ENCODE measurements around the gene ACER2. TPM values are rescaled to one million over a fixed set of nuclear protein-coding genes. Genes with fewer than 3 reads are reported as not detected.
"Not testable (repeated sequence)": the region's sequence is repeated elsewhere in the genome, so short reads cannot be mapped to it uniquely, and the experiment has no call there.

ACER2 gene
- total RNA-seq, 4 donors from 2014 or later = 1.8 to 4.1 (median 2.6) TPM

- intact Hi-C loops (cut with DNase I) = no loop called here
- TF ChIP-seq CTCF (IDR thresholded peaks at IDR 0.05) (no peak), POLR2A (IDR thresholded peaks at IDR 0.05; ENCODE audit: low read depth) (no peak)
- Histone ChIP-seq H3K36me3 (no peaks in the 10 kb centered on the region), H3K27ac (replicated peaks in 1 of 4) (no peak overlapping the region), H3K27me3 (no peaks in the 10 kb centered on the region), H3K4me3 (peak overlapping the region; percentile 70 to 91 (median 84)), H3K9me3 (no peaks in the 10 kb centered on the region), H3K4me1 (peaks cover 15 to 23% (median 17%) of the 10 kb centered on the region in 4 donors)
- DNase-seq (ENCODE audit: extremely low spot score) = no peak
- WGBS = 100% methylated on average over 2 of the region's 2 CpGs
Observed at GRCh38 chr9:19410195-19410503, 1.3 kb downstream of the ACER2 start.

- Histone ChIP-seq H3K27ac (replicated peaks in 1 of 4) (no peak overlapping the region), H3K27me3 (no peaks in the 10 kb centered on the region), H3K4me1 (peaks cover 15 to 23% (median 17%) of the 10 kb centered on the region in 4 donors), H3K9me3 (no peaks in the 10 kb centered on the region), H3K36me3 (no peaks in the 10 kb centered on the region), H3K4me3 (no peak overlapping the region)
- 100% methylated on average over 2 of the region's 2 CpGs for WGBS
- no peak for DNase-seq (ENCODE audit: extremely low spot score)
- no peak for TF ChIP-seq EP300 (IDR thresholded peaks at IDR 0.05)
- no peak for TF ChIP-seq POLR2AphosphoS5 (IDR thresholded peaks at IDR 0.05)
- no peak for TF ChIP-seq POLR2A (IDR thresholded peaks at IDR 0.05; ENCODE audit: low read depth)
- no peak for TF ChIP-seq CTCF (IDR thresholded peaks at IDR 0.05)
- intact Hi-C loops (cut with DNase I) = no loop called here
Observed at GRCh38 chr9:19410594-19410993, 1.8 kb downstream of the ACER2 start.

GRCh38 chr9:19411316-19411715 is 2.5 kb downstream of the ACER2 start:
- no peak for DNase-seq (ENCODE audit: extremely low spot score)
- 85% methylated on average over 8 of the region's 8 CpGs for WGBS
- H3K9me3 ChIP-seq = no peaks in the 10 kb centered on the region
- no peak overlapping the region for H3K4me3 ChIP-seq
- TF ChIP-seq POLR2AphosphoS5 (IDR thresholded peaks at IDR 0.05) = no peak
- TF ChIP-seq EP300 (IDR thresholded peaks at IDR 0.05) = no peak
- no peak for TF ChIP-seq POLR2A (IDR thresholded peaks at IDR 0.05; ENCODE audit: low read depth)
- no peak for TF ChIP-seq CTCF (IDR thresholded peaks at IDR 0.05)
- H3K27ac ChIP-seq (replicated peaks in 1 of 4) = no peak overlapping the region
- H3K27me3 ChIP-seq = no peaks in the 10 kb centered on the region
- H3K36me3 ChIP-seq = no peaks in the 10 kb centered on the region
- peaks cover 15 to 23% (median 17%) of the 10 kb centered on the region in 4 donors for H3K4me1 ChIP-seq
- intact Hi-C loops (cut with DNase I) = no loop called here

- H3K36me3 ChIP-seq; DNase-seq (ENCODE audit: extremely low spot score); H3K27me3 ChIP-seq; H3K4me3 ChIP-seq; H3K9me3 ChIP-seq; H3K27ac ChIP-seq (replicated peaks in 1 of 4); intact Hi-C loops (cut with DNase I): not testable (repeated sequence)
- WGBS = 86% methylated on average over 3 of the region's 3 CpGs
- H3K4me1 ChIP-seq = peaks cover 10 to 16% (median 12%) of the 10 kb centered on the region in 4 donors
Observed at GRCh38 chr9:19413456-19413855, 4.6 kb downstream of the ACER2 start.

- no peaks in the 10 kb centered on the region for H3K27me3 ChIP-seq
- DNase-seq (ENCODE audit: extremely low spot score) = no peak
- no peak overlapping the region for H3K27ac ChIP-seq (replicated peaks in 1 of 4)
- H3K4me1 ChIP-seq = no peaks in the 10 kb centered on the region
- no peak overlapping the region for H3K4me3 ChIP-seq
- H3K36me3 ChIP-seq = no peaks in the 10 kb centered on the region
- TF ChIP-seq POLR2AphosphoS5 (IDR thresholded peaks at IDR 0.05) (no peak), CTCF (IDR thresholded peaks at IDR 0.05) (no peak), EP300 (IDR thresholded peaks at IDR 0.05) (no peak), POLR2A (IDR thresholded peaks at IDR 0.05; ENCODE audit: low read depth) (no peak)
- 100% methylated on average over 2 of the region's 2 CpGs for whole genome bisulfite sequencing
- no peaks in the 10 kb centered on the region for H3K9me3 ChIP-seq
- intact Hi-C loops (cut with DNase I) = no loop called here
Observed at GRCh38 chr9:19416143-19416542, 7.3 kb downstream of the ACER2 start.

Measured in esophagus muscularis mucosa (tissue), 4 donors.